ENCODE data around the gene CELA3B. TPM values are rescaled to one million over a fixed set of nuclear protein-coding genes. Genes with fewer than 3 reads are reported as not detected.

CELA3B gene
- total and polyA plus RNA-seq, 2 of the 8 experiments (the other 6 are each of a cell fraction or from before 2014, with no cell fraction given), result not detected

GRCh38 chr1:22024485-22025367, 47.9 kb downstream of the CELA3B start (continued):
- TF ChIP-seq, protein P1, sequence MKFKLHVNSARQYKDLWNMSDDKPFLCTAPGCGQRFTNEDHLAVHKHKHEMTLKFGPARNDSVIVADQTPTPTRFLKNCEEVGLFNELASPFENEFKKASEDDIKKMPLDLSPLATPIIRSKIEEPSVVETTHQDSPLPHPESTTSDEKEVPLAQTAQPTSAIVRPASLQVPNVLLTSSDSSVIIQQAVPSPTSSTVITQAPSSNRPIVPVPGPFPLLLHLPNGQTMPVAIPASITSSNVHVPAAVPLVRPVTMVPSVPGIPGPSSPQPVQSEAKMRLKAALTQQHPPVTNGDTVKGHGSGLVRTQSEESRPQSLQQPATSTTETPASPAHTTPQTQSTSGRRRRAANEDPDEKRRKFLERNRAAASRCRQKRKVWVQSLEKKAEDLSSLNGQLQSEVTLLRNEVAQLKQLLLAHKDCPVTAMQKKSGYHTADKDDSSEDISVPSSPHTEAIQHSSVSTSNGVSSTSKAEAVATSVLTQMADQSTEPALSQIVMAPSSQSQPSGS (IDR thresholded peaks at IDR 0.05; ENCODE audit: low read length), result peak; percentile 79; the same call in 1 of the 2 replicates
- no peak for TF ChIP-seq SP2 (IDR thresholded peaks at IDR 0.05; ENCODE audit: low read length)

Measured in H1 (cell line).